ENCODE results near the gene WBP4.
A peak's percentile ranks its signal among the peaks of the same experiment; 100 is the strongest.

The WBP4 gene

DNA sequence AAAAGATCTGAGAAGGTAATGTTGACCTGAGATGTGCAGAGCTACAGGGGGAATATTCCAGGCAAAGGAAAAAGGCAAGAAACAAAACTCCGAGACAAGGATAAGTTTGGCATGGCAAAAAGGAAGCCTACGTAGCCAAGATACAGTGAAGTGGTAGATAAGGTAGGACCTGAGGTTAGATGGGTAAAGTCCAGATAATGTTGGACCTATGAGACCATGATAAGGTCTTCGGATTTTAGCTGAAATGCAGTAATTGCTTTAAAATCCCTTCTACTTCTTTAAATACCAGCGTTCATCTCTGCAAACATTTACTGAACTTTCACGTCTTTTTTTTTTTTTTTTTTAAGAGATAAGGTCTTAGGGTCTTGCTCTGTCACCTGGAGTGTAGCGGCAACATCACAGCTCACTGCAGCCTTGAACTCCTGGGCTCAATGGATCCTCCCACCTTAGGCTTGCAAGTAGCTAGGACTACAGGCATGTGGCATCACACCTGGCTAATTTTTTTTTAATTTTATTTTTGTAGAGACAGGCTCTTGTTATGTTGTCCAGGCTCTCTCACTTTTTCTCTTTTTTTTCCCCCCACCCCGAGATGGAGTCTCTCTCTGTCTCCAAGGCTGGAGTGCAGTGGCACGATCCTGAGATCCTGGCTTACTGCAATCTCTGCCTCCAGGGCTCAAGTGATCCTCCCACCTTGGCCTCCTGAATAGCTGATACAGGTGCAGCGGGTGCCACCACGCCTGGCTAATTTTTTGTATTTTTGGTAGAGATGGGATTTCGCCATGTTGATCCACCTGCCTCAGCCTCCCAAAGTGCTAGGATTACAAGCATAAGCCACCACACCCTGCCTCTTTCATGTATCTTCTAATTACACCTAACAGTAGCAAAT lies 4.2 kb upstream of the WBP4 start:
- H3F3A ChIP-seq (ENCODE audit: low read depth), result peaks cover 3% of the 10 kb centered on the region; the same call in 1 of the 2 replicates
- no peaks in the 10 kb centered on the region for H3K27me3 ChIP-seq (ENCODE audit: insufficient read depth, low read length, poor library complexity, severe bottlenecking)
- no peaks in the 10 kb centered on the region for H3K9me3 ChIP-seq (ENCODE audit: insufficient read depth, low read depth, low read length)
- H4K20me1 ChIP-seq (ENCODE audit: insufficient read depth, low read length, poor library complexity, severe bottlenecking), result peaks cover 48% of the 10 kb centered on the region
- peak overlapping the region; percentile 96 for H3K4me2 ChIP-seq (ENCODE audit: low read depth, low read length, poor library complexity, severe bottlenecking)
- H3K36me3 ChIP-seq (ENCODE audit: insufficient read depth, low read length), result no peaks in the 10 kb centered on the region
- peaks cover 63% of the 10 kb centered on the region for H3K4me1 ChIP-seq (ENCODE audit: insufficient read depth, low read length, poor library complexity, severe bottlenecking)
- TF ChIP-seq CTCF (conservative IDR thresholded peaks at IDR 0.05; ENCODE audit: low read length) (no peak), EZH2phosphoT487 (IDR thresholded peaks at IDR 0.05; ENCODE audit: borderline replicate concordance) (no peak)
- H3K4me3 ChIP-seq (ENCODE audit: low read length, poor library complexity, severe bottlenecking), result peak overlapping the region; percentile 90
- peak overlapping the region; percentile 95 for H3K9ac ChIP-seq (ENCODE audit: low read depth, low read length, poor library complexity, severe bottlenecking)
- peaks cover 94% of the 10 kb centered on the region for H3K79me2 ChIP-seq (ENCODE audit: insufficient read depth, low read length)
- no peaks in the 10 kb centered on the region for H3K9me2 ChIP-seq (replicated peaks; ENCODE audit: low read depth, low read length)
- H2AFZ ChIP-seq (ENCODE audit: low read length), result no peak overlapping the region

- TF ChIP-seq CTCF (conservative IDR thresholded peaks at IDR 0.05; ENCODE audit: low read length) (no peak), EZH2phosphoT487 (IDR thresholded peaks at IDR 0.05; ENCODE audit: borderline replicate concordance) (no peak)
- Histone ChIP-seq H3K79me2 (ENCODE audit: insufficient read depth, low read length) (peaks cover 94% of the 10 kb centered on the region), H4K20me1 (ENCODE audit: insufficient read depth, low read length, poor library complexity, severe bottlenecking) (peaks cover 48% of the 10 kb centered on the region), H3K9me2 (replicated peaks; ENCODE audit: low read depth, low read length) (no peaks in the 10 kb centered on the region), H3K9ac (ENCODE audit: low read depth, low read length, poor library complexity, severe bottlenecking) (peak overlapping the region; percentile 95), H3K4me3 (ENCODE audit: low read length, poor library complexity, severe bottlenecking) (peak overlapping the region; percentile 90), H3K36me3 (ENCODE audit: insufficient read depth, low read length) (no peaks in the 10 kb centered on the region), H3K4me1 (ENCODE audit: insufficient read depth, low read length, poor library complexity, severe bottlenecking) (peaks cover 69% of the 10 kb centered on the region), H3F3A (ENCODE audit: low read depth) (peaks cover 3% of the 10 kb centered on the region; the same call in 1 of the 2 replicates), H3K9me3 (ENCODE audit: insufficient read depth, low read depth, low read length) (no peaks in the 10 kb centered on the region), H2AFZ (ENCODE audit: low read length) (no peak overlapping the region), H3K27me3 (ENCODE audit: insufficient read depth, low read length, poor library complexity, severe bottlenecking) (no peaks in the 10 kb centered on the region), H3K4me2 (ENCODE audit: low read depth, low read length, poor library complexity, severe bottlenecking) (peak overlapping the region; percentile 96)
Measured at GRCh38 chr13:41058295-41059070, 2.8 kb upstream of the WBP4 start.

- Histone ChIP-seq H3K27me3 (ENCODE audit: insufficient read depth, low read length, poor library complexity, severe bottlenecking) (no peaks in the 10 kb centered on the region), H3K4me3 (ENCODE audit: low read length, poor library complexity, severe bottlenecking) (peak overlapping the region; percentile 90), H3K4me2 (ENCODE audit: low read depth, low read length, poor library complexity, severe bottlenecking) (peak overlapping the region; percentile 96), H3K9me2 (replicated peaks; ENCODE audit: low read depth, low read length) (no peaks in the 10 kb centered on the region), H4K20me1 (ENCODE audit: insufficient read depth, low read length, poor library complexity, severe bottlenecking) (peaks cover 43% of the 10 kb centered on the region), H2AFZ (ENCODE audit: low read length) (peak overlapping the region; percentile 74), H3K36me3 (ENCODE audit: insufficient read depth, low read length) (no peaks in the 10 kb centered on the region), H3F3A (ENCODE audit: low read depth) (peaks cover 3% of the 10 kb centered on the region; the same call in 1 of the 2 replicates), H3K4me1 (ENCODE audit: insufficient read depth, low read length, poor library complexity, severe bottlenecking) (peaks cover 69% of the 10 kb centered on the region), H3K9me3 (ENCODE audit: insufficient read depth, low read depth, low read length) (no peaks in the 10 kb centered on the region), H3K9ac (ENCODE audit: low read depth, low read length, poor library complexity, severe bottlenecking) (peak overlapping the region; percentile 95), H3K79me2 (ENCODE audit: insufficient read depth, low read length) (peaks cover 94% of the 10 kb centered on the region)
- TF ChIP-seq EZH2phosphoT487 (IDR thresholded peaks at IDR 0.05; ENCODE audit: borderline replicate concordance) (no peak), CTCF (conservative IDR thresholded peaks at IDR 0.05; ENCODE audit: low read length) (no peak)
Measured at GRCh38 chr13:41059456-41060081, 1.7 kb upstream of the WBP4 start.

Measured in Loucy (cell line).